HL-60/S4 treated with retinoic acid at 250 ng/mL for 4 days and 3 days (cell line): ENCODE results near the gene PTPRN.

Source experiments
- in situ Hi-C: fragments of 300-500 bp; cut with MboI; formaldehyde crosslinking; loops from 2 replicates; pipeline ENCODE4 v1.7.0; 2022; ENCODE audit warnings: low sequenced_read_pairs

PTPRN gene

DNA sequence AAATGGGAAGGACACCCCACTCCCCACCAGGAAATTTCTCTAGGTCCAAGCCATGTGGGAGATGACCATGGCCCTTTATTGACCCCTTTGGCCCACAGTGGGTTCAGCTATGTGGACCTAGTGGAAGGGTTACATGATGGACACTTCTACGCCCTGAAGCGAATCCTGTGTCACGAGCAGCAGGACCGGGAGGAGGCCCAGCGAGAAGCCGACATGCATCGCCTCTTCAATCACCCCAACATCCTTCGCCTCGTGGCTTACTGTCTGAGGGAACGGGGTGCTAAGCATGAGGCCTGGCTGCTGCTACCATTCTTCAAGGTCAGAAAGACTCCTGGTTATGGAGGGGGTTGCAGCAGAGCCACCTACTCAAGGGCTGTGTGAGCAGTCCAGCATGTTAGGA, 62.6 kb downstream of the PTPRN start:
- in situ Hi-C loops, result no loop called here

- in situ Hi-C loops, result no loop called here
Observed at GRCh38 chr2:219245899-219246230, 63.3 kb downstream of the PTPRN start.

DNA sequence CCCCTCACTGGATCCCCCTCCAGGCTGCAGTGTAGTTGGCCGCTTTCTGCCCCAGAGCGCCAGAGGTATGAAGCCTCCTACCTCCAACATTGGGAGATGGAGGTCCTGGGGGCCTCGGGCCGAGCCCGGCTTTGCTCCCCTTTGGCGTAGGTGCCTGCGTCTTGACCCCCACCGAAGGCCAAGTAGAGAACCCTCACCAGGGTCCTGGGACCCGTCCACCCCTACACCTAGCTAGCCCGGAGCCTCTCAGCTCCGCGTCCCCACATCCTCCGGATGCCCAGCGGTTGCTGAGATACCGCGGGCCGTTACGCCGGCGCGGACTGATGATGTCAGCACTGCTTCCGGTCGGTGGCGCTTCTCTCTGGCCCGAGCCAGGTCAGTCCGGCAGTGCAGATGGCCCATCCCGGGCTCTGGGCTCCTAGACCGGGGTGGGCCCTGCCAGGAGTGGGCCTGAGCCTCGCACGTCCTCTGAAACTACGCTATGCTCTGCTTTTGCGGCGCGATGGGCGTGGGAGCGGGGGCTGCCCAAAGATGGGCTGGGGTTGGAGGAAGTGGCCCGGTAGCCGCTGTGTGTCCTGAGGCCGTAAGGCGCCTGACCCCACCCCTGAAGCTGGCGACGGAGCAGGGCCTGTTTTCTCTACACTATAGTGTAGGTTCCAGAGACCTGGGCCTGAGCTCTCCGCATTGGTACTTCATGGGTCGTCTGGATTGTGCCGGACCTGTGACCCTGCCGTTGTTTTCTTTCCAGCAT, 63.9 kb downstream of the PTPRN start, which contains the start of the genes GLB1L and STK16:
GLB1L (minus strand) TSS at position 297 of the 751 bp plus-strand sequence. CDS start 1,871 bp downstream, outside the sequence.
STK16 (plus strand) TSS at position 332 of the 751 bp plus-strand sequence. CDS start 521 bp downstream, outside the sequence.
- in situ Hi-C loops, result no loop called here

GRCh38 chr2:219244789-219245147, 64.4 kb downstream of the PTPRN start:
- in situ Hi-C loops, result no loop called here

DNA sequence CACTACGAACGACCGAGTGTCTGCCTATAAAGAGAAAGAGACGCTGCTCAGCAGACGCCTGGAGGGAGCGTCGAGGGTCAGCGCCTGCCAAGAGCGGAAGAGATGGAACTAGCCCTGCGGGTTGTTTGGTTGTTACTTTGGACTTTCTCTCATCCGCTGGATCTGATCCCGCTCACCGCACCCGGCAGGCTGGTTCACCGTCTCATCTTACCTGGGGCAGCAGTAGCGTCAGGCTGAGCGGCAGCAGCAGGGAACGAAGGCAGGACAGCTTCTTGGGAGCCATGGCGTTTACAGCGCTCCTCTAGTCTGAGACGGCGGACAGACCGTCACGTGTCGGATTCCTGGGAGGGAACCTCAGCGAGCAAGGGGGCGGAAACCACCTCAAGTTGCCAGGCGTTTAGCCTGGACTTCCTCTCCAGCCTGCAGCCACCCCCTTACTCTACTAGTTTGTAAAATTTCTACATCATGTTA, 65.9 kb downstream of the PTPRN start:
- in situ Hi-C loops, result no loop called here
